Measurements from ENCODE around the gene EFCC1. TPM values are rescaled to one million over a fixed set of nuclear protein-coding genes. Genes with fewer than 3 reads are reported as not detected.

The EFCC1 gene, protein sequence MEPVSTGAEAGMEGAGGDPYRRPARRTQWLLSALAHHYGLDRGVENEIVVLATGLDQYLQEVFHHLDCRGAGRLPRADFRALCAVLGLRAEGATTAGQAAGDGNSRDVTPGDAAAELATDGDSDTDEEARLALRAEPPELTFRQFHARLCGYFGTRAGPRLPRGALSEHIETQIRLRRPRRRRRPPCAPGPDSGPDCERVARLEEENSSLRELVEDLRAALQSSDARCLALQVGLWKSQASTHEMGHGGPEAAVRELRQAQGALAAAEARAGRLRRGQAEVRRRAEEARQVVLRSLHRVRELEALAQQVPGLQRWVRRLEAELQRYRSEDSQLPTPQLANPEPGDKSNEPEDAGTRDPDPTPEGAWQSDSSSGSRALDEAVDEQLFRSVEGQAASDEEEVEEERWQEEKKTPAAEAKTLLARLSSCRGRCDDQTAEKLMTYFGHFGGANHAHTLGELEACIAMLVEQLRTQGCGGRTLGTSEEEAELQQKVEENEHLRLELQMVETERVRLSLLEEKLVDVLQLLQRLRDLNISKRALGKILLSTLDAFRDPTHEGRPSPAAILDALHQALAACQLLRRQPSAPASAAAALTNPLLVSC
- total RNA-seq = not detected in 2 replicates

DNA sequence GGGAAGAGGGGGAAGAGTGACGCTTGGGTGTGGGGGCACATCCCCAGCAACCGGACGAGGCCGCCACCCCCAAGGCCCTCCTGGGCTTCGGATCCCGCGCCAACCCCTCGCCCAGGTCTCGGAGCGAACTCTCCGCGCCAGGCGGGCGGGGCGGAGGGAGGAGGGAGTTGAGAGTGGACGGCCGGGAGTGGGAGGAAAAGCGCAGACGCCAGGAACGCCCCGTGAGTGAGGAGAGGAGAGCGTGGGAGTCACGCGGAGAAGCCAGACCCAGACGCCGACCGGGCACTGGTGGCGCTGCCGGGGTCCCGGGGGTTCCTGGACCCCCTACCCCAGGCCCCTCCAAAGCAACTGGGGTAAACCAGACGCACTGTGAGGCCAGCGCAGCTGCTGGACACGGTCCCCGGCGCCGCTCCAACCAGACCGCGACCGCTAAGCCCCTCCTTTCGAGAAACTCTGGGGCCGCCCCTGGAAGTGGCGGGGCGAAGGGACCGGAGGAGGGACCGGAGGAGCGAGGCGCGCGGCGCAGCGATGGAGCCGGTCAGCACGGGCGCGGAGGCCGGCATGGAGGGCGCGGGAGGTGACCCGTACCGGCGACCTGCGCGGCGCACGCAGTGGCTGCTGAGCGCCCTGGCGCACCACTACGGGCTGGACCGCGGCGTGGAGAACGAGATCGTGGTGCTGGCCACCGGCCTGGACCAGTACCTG is at the start of gene EFCC1:
Gene EFCC1 (plus strand): TSS at position 204 of the 705 bp plus-strand sequence. CDS start 325 bp downstream, at position 529.
- DNase-seq (ENCODE audit: insufficient read length, low spot score, missing footprints) = peak; percentile 81
- Histone ChIP-seq H3K4me1 (ENCODE audit: insufficient read depth, low read length) (no peaks in the 10 kb centered on the region), H3K27ac (ENCODE audit: low read depth, low read length) (no peak within 1 kb of the TSS), H3K9me3 (ENCODE audit: low read depth, low read length) (no peaks in the 10 kb centered on the region), H3K79me2 (ENCODE audit: insufficient read depth, low read length) (no peaks in the 10 kb centered on the region), H3K4me3 (ENCODE audit: insufficient read depth, low read length) (no peak within 1 kb of the TSS), H3K4me2 (ENCODE audit: insufficient read depth, low read length) (peak within 1 kb of the TSS; percentile 13), H2AFZ (ENCODE audit: low read length) (no peak within 1 kb of the TSS), H3K27me3 (ENCODE audit: insufficient read depth, low read length) (peaks cover 76% of the 10 kb centered on the region), H4K20me1 (ENCODE audit: insufficient read depth, low read length) (no peaks in the 10 kb centered on the region), H3K36me3 (ENCODE audit: insufficient read depth, low read length) (no peaks in the 10 kb centered on the region)
- TF ChIP-seq, protein P1, sequence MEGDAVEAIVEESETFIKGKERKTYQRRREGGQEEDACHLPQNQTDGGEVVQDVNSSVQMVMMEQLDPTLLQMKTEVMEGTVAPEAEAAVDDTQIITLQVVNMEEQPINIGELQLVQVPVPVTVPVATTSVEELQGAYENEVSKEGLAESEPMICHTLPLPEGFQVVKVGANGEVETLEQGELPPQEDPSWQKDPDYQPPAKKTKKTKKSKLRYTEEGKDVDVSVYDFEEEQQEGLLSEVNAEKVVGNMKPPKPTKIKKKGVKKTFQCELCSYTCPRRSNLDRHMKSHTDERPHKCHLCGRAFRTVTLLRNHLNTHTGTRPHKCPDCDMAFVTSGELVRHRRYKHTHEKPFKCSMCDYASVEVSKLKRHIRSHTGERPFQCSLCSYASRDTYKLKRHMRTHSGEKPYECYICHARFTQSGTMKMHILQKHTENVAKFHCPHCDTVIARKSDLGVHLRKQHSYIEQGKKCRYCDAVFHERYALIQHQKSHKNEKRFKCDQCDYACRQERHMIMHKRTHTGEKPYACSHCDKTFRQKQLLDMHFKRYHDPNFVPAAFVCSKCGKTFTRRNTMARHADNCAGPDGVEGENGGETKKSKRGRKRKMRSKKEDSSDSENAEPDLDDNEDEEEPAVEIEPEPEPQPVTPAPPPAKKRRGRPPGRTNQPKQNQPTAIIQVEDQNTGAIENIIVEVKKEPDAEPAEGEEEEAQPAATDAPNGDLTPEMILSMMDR (IDR thresholded peaks at IDR 0.05; ENCODE audit: extremely low read depth, low read depth, low read length) = no peak

DNA sequence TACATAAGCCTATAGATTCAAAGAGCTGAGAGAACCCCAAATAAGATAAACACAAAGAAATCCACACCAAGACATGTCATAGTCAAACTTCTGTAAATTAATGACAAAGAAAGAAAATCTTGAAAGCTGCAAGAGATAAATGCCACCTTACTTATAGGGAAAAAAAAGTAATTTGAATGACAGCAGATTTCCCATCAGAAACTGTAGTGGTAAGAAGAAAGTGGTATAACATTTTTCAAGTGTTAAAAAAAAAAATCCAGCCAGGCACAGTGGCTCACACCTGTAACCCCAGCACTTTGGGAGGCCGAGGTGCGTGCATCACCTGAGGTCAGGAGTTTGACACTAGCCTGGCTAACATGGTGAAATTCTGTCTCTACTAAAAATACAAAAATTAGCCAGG is 44.7 kb upstream of the EFCC1 start:
- Histone ChIP-seq H3K27me3 (ENCODE audit: insufficient read depth, low read length) (peaks cover 3% of the 10 kb centered on the region), H3K27ac (ENCODE audit: low read depth, low read length) (no peak overlapping the region), H3K79me2 (ENCODE audit: insufficient read depth, low read length) (no peaks in the 10 kb centered on the region), H3K4me1 (ENCODE audit: insufficient read depth, low read length) (no peaks in the 10 kb centered on the region), H3K4me3 (ENCODE audit: insufficient read depth, low read length) (no peak overlapping the region), H3K4me2 (ENCODE audit: insufficient read depth, low read length) (no peak overlapping the region), H3K36me3 (ENCODE audit: insufficient read depth, low read length) (no peaks in the 10 kb centered on the region), H3K9me3 (ENCODE audit: low read depth, low read length) (peaks cover 3% of the 10 kb centered on the region), H4K20me1 (ENCODE audit: insufficient read depth, low read length) (no peaks in the 10 kb centered on the region), H2AFZ (ENCODE audit: low read length) (no peak overlapping the region)
- no peak for DNase-seq (ENCODE audit: insufficient read length, low spot score, missing footprints)
- TF ChIP-seq, protein P1 (IDR thresholded peaks at IDR 0.05; ENCODE audit: extremely low read depth, low read depth, low read length) = no peak

DNA sequence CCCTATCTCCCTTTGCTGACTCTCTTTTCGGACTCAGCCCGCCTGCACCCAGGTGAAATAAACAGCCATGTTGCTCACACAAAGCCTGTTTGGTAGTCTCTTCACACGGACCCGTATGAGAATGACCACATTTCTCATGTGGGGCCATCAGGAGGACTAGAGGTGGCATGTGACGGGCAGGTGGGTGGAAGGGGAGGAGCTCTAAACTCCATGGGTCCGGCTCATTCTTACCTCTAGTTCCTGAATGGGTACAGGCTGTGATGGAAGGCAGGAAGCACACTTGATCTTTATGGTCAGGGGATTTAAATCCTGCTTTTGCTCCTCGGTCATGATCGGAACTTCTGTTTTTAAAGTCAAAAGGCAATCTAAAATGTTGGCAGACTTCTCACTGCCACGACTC is 35.8 kb upstream of the EFCC1 start:
- no peak overlapping the region for H2AFZ ChIP-seq (ENCODE audit: low read length)
- no peaks in the 10 kb centered on the region for H3K4me1 ChIP-seq (ENCODE audit: insufficient read depth, low read length)
- H3K4me2 ChIP-seq (ENCODE audit: insufficient read depth, low read length) = no peak overlapping the region
- no peak for DNase-seq (ENCODE audit: insufficient read length, low spot score, missing footprints)
- H3K4me3 ChIP-seq (ENCODE audit: insufficient read depth, low read length) = no peak overlapping the region
- no peak overlapping the region for H3K27ac ChIP-seq (ENCODE audit: low read depth, low read length)
- no peaks in the 10 kb centered on the region for H4K20me1 ChIP-seq (ENCODE audit: insufficient read depth, low read length)
- H3K9me3 ChIP-seq (ENCODE audit: low read depth, low read length) = no peaks in the 10 kb centered on the region
- H3K79me2 ChIP-seq (ENCODE audit: insufficient read depth, low read length) = no peaks in the 10 kb centered on the region
- TF ChIP-seq, protein P1 (IDR thresholded peaks at IDR 0.05; ENCODE audit: extremely low read depth, low read depth, low read length) = no peak
- H3K27me3 ChIP-seq (ENCODE audit: insufficient read depth, low read length) = peaks cover 6% of the 10 kb centered on the region
- H3K36me3 ChIP-seq (ENCODE audit: insufficient read depth, low read length) = no peaks in the 10 kb centered on the region

GRCh38 chr3:128965818-128966217 is 35.3 kb upstream of the EFCC1 start:
- TF ChIP-seq, protein P1 (IDR thresholded peaks at IDR 0.05; ENCODE audit: extremely low read depth, low read depth, low read length) = no peak
- H3K27ac ChIP-seq (ENCODE audit: low read depth, low read length) = no peak overlapping the region

More at GRCh38 chr3:128965818-128966217, 35.3 kb upstream of the EFCC1 start:
- H3K79me2 ChIP-seq (ENCODE audit: insufficient read depth, low read length) = no peaks in the 10 kb centered on the region
- H3K27me3 ChIP-seq (ENCODE audit: insufficient read depth, low read length) = peaks cover 7% of the 10 kb centered on the region
- no peaks in the 10 kb centered on the region for H3K36me3 ChIP-seq (ENCODE audit: insufficient read depth, low read length)
- H3K9me3 ChIP-seq (ENCODE audit: low read depth, low read length) = no peaks in the 10 kb centered on the region
- no peak for DNase-seq (ENCODE audit: insufficient read length, low spot score, missing footprints)
- no peak overlapping the region for H3K4me3 ChIP-seq (ENCODE audit: insufficient read depth, low read length)
- no peaks in the 10 kb centered on the region for H3K4me1 ChIP-seq (ENCODE audit: insufficient read depth, low read length)
- no peak overlapping the region for H2AFZ ChIP-seq (ENCODE audit: low read length)
- H4K20me1 ChIP-seq (ENCODE audit: insufficient read depth, low read length) = no peaks in the 10 kb centered on the region
- no peak overlapping the region for H3K4me2 ChIP-seq (ENCODE audit: insufficient read depth, low read length)
